Endothelial cell of umbilical vein (primary cell): Measurements from ENCODE around the gene TEX26. TPM values are rescaled to one million over a fixed set of nuclear protein-coding genes. Genes with fewer than 3 reads are reported as not detected.

Source experiments
- BruUV-seq: library from RNA; stranded (reverse); fragments of 400-500 nt; replicated peaks from 2 replicates; lab custom pipeline; 2021; lab: Mats Ljungman, UMichigan
- CTCF ChIA-PET: fragments of 300-600, 350-600 bp; sonication (Branson Sonifier 250); formaldehyde crosslinking; loops from one replicate; lab custom pipeline; 2021; ENCODE audit warnings: antibody characterized with exemption, inconsistent platforms; lab: Charles Lee
- POLR2A ChIA-PET: fragments of 300-600, 350-600 bp; sonication (Branson Sonifier 250); formaldehyde crosslinking; loops from one replicate; lab custom pipeline; 2021; ENCODE audit warnings: antibody characterized with exemption, inconsistent platforms; lab: Charles Lee
- DNase-seq: peaks from one replicate; pipeline ENCODE4 v3.0.0-alpha.2; 2011; ENCODE audit warnings: low read depth, low spot score
- FAIRE-seq: peaks from 2 replicates; lab custom pipeline; 2011; peaks lifted over from hg19 to GRCh38; lab: Jason Lieb, UNC
- H2AFZ ChIP-seq: 2 replicates; pipeline ENCODE4 v1.6.0; 2012; ENCODE audit warnings: low read depth, low read length, control low read depth, inconsistent platforms
- H3K27ac ChIP-seq: 2 replicates; pipeline ENCODE4 v1.5.1; 2011; ENCODE audit warnings: low read depth, mild to moderate bottlenecking, control low read depth, low read length, moderate library complexity; ENCODE audit not compliant: insufficient read depth
- H3K27me3 ChIP-seq, 2 experiments: 2 replicates each; pipeline versions ENCODE4 v1.6.0 to v1.6.1; 2011; ENCODE audit warnings: low read length in 2 of 2, mixed read lengths in 1 of 2; ENCODE audit not compliant: control insufficient read depth in 2 of 2, insufficient read depth in 2 of 2
- H3K36me3 ChIP-seq, 2 experiments: 2 replicates in 1 of 2; 3 replicates in 1 of 2; pipeline ENCODE4 v1.5.1; 2011; ENCODE audit warnings: low read length in 2 of 2, mild to moderate bottlenecking in 1 of 2, moderate library complexity in 1 of 2; ENCODE audit not compliant: control insufficient read depth in 2 of 2, insufficient read depth in 2 of 2; ENCODE audit errors: extremely low read depth in 1 of 2
- H3K4me1 ChIP-seq: 3 replicates; pipeline ENCODE4 v1.5.1; 2011; ENCODE audit warnings: mild to moderate bottlenecking, low read length; ENCODE audit not compliant: control insufficient read depth, insufficient read depth; ENCODE audit errors: extremely low read depth
- H3K4me2 ChIP-seq: 2 replicates; pipeline ENCODE4 v1.6.1; 2011; ENCODE audit warnings: low read length, control low read depth, mixed read lengths; ENCODE audit not compliant: insufficient read depth
- H3K4me3 ChIP-seq, 3 experiments: fragments of 200-600 bp in 1 of 3; sonication (generic), shearing (Covaris generic) in 1 of 3; replicated peaks in 1 of 3; 2 replicates each; pipeline ENCODE4 v1.5.1; 2011 to 2016; ENCODE audit warnings: control low read depth in 3 of 3, low read length in 3 of 3, mild to moderate bottlenecking in 2 of 3, inconsistent platforms in 1 of 3, low read depth in 1 of 3, moderate library complexity in 1 of 3; ENCODE audit not compliant: insufficient read depth in 1 of 3
- H3K79me2 ChIP-seq: 2 replicates; pipeline ENCODE4 v1.6.0; 2012; ENCODE audit warnings: low read length, inconsistent platforms; ENCODE audit not compliant: control insufficient read depth, insufficient read depth
- H3K9ac ChIP-seq: replicated peaks from 2 replicates; pipeline ENCODE3; 2011; ENCODE audit warnings: low read length, control low read depth; ENCODE audit not compliant: insufficient read depth; ENCODE audit errors: extremely low read depth
- H3K9me1 ChIP-seq: replicated peaks from 3 replicates; pipeline ENCODE4 v1.6.0; 2011; ENCODE audit warnings: mild to moderate bottlenecking, low read length; ENCODE audit not compliant: control insufficient read depth, insufficient read depth; ENCODE audit errors: extremely low read depth
- H3K9me3 ChIP-seq: replicated peaks from 2 replicates; pipeline ENCODE4 v1.5.1; 2012; ENCODE audit warnings: low read length, inconsistent platforms; ENCODE audit not compliant: control insufficient read depth, insufficient read depth
- H4K20me1 ChIP-seq: replicated peaks from 2 replicates; pipeline ENCODE3; 2011; ENCODE audit warnings: mild to moderate bottlenecking, low read length; ENCODE audit not compliant: control insufficient read depth, insufficient read depth; ENCODE audit errors: extremely low read depth
- CTCF ChIP-seq, 2 donors: IDR thresholded peaks; 1 replicate in 1 of 2; 2 replicates in 1 of 2; pipeline ENCODE4 v1.5.1; 2011; ENCODE audit warnings: low read length in 2 of 2, mild to moderate bottlenecking in 2 of 2, moderate library complexity in 2 of 2, control low read depth in 1 of 2, inconsistent platforms in 1 of 2, low read depth in 1 of 2; ENCODE audit not compliant: insufficient read depth in 1 of 2; ENCODE audit errors: extremely low read depth in 1 of 2
- EZH2 ChIP-seq: IDR thresholded peaks from 2 replicates; pipeline ENCODE4 v1.6.1; 2012; ENCODE audit warnings: borderline replicate concordance, low read depth, mild to moderate bottlenecking, moderate library complexity, low read length, inconsistent platforms; ENCODE audit not compliant: severe bottlenecking
- FOS ChIP-seq: IDR thresholded peaks from 2 replicates; pipeline ENCODE4 v1.6.1; 2011; ENCODE audit warnings: mild to moderate bottlenecking, low read length, moderate library complexity, borderline replicate concordance; ENCODE audit not compliant: insufficient read depth
- GATA2 ChIP-seq: IDR thresholded peaks from 2 replicates; pipeline ENCODE4 v1.7.0; 2011; ENCODE audit warnings: low read depth, mild to moderate bottlenecking, moderate library complexity, mixed read lengths, low read length; ENCODE audit not compliant: insufficient read length, insufficient read depth
- JUN ChIP-seq: IDR thresholded peaks from 2 replicates; pipeline ENCODE4 v1.6.1; 2011; ENCODE audit warnings: borderline replicate concordance, low read depth; ENCODE audit not compliant: insufficient read length, insufficient read depth
- MYC ChIP-seq: IDR thresholded peaks from one replicate; pipeline ENCODE4 v1.6.1; 2011; ENCODE audit warnings: mild to moderate bottlenecking, low read depth, low read length
- POLR2A ChIP-seq: IDR thresholded peaks from 2 replicates; pipeline ENCODE4 v1.6.1; 2012; ENCODE audit warnings: low read depth, mild to moderate bottlenecking, control low read depth, low read length
- POLR2AphosphoS5 ChIP-seq: IDR thresholded peaks from 2 replicates; pipeline ENCODE4 v1.6.1; 2012; ENCODE audit warnings: low read depth, mild to moderate bottlenecking, control low read depth, low read length, moderate library complexity; ENCODE audit not compliant: insufficient read depth
- dilution Hi-C: fragments of 300-500 bp; cut with MboI; formaldehyde crosslinking; loops from one replicate; pipeline ENCODE4 v1.15.0; 2019; ENCODE audit warnings: low sequenced_read_pairs; ENCODE audit not compliant: extremely low pct_ligation_motif_present
- intact Hi-C: fragments of 100-400 bp; cut with micrococcal nuclease; formaldehyde crosslinking; loops from one replicate; pipeline ENCODE4 v1.10.0; 2022
- polyA plus RNA-seq, 4 experiments: library from polyadenylated mRNA; depleted of rRNA in 3 of 4; stranded (reverse) in 3 of 4; unstranded in 1 of 4; fragments of >200 nt; gene quantifications; 2 replicates each; pipeline versions ENCODE4 v1.2.1 to v1.2.3, GENCODE V29; 2011 to 2012; ENCODE audit warnings: missing spikeins in 1 of 4
- total RNA-seq: library from RNA; stranded (reverse); gene quantifications from 2 replicates; pipeline ENCODE4 v1.2.3, GENCODE V29; 2021
- TF ChIP-seq, protein P1 (sequence below): IDR thresholded peaks from 2 replicates; pipeline ENCODE4 v1.6.1; 2011; ENCODE audit not compliant: insufficient read depth, insufficient read length

Gene TEX26
- total and polyA plus RNA-seq, 2 donors (not counting 3 experiments of a cell fraction or from before 2014, with no cell fraction given), result not detected

- TF ChIP-seq, protein P1, sequence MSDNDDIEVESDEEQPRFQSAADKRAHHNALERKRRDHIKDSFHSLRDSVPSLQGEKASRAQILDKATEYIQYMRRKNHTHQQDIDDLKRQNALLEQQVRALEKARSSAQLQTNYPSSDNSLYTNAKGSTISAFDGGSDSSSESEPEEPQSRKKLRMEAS, result no peak
- TF ChIP-seq POLR2A, result no peak
- no peak for TF ChIP-seq CTCF (IDR thresholded peaks at IDR 0.05; ENCODE audit: extremely low read depth in 1 of 2, insufficient read depth in 1 of 2, low read depth in 1 of 2, low read length in 2 of 2)
- no peak for TF ChIP-seq POLR2AphosphoS5
- TF ChIP-seq JUN, result no peak
- no peak for TF ChIP-seq MYC
- no peak for TF ChIP-seq EZH2
- no peak for TF ChIP-seq GATA2
- TF ChIP-seq FOS, result no peak
- Histone ChIP-seq H4K20me1 (no peaks in the 10 kb centered on the region), H3K79me2 (no peaks in the 10 kb centered on the region), H3K27me3 (peaks cover 0 to 9% of the 10 kb centered on the region in 2 experiments), H2AFZ (no peak overlapping the region), H3K27ac (no peak overlapping the region), H3K36me3 (no peaks in the 10 kb centered on the region), H3K9me3 (no peaks in the 10 kb centered on the region), H3K4me1 (no peaks in the 10 kb centered on the region), H3K9me1 (no peaks in the 10 kb centered on the region), H3K4me2 (no peak overlapping the region), H3K4me3 (no peak overlapping the region), H3K9ac (no peak overlapping the region)
- ChIA-PET CTCF (no interaction called here), POLR2A (no interaction called here)
- dilution Hi-C loops, result no loop called here
- FAIRE-seq (no peak), DNase-seq (no peak)
- no TSS peak for BruUV-seq
- intact Hi-C loops, result no loop called here
Observed at GRCh38 chr13:30882996-30883766, 49.3 kb upstream of the TEX26 start.
